DMS114 treated with DMSO at 0.1 percent for 48 hours (cell line): ENCODE results near the gene HIVEP3.

Source experiments
- DNase-seq: peaks from one replicate; lab custom pipeline; 2025; ENCODE audit not compliant: unreplicated experiment; lab: John Stamatoyannopoulos, UW

Gene HIVEP3

GRCh38 chr1:41813755-41814745 is 104.7 kb downstream of the HIVEP3 start:
- DNase-seq: no peak

DNA sequence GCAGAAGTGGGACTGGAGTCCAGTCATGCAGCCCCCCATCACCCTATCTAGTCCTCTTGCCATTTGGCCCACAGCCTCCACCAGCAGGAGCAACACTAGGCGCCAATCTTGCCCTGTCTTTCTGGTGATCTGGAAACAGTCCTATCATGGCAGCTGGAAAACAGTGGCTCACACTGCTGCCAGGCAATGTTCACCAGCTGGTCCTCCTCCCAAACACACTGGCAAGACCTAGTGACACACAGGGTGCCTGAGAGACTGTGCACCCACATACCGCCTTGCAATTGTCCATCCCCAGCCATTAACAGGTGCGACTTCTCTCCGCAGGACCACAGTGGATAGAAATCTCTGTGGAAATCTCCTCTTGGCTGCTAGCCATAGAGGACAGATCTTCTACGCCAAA is 105.5 kb downstream of the HIVEP3 start:
- DNase-seq: no peak

DNA sequence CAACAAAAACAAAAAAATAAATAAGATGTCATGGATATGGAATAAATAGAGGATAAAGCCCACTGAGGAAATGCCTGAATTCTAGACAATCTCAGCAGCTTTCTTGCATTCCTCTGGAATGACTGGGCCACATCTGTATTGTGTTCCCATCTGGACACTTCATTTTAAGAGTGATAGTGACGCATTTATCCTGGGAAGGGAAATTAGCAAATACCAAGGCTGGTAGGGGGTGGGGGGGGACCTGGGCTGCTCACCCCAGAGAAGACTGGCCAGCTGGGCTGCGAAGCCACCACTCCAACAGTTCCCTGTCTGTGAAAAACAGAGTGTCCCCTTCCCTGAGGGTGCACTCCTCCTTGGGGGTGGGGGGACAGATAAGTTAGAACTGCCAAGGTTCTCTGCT is 106.3 kb downstream of the HIVEP3 start:
- no peak for DNase-seq

DNA sequence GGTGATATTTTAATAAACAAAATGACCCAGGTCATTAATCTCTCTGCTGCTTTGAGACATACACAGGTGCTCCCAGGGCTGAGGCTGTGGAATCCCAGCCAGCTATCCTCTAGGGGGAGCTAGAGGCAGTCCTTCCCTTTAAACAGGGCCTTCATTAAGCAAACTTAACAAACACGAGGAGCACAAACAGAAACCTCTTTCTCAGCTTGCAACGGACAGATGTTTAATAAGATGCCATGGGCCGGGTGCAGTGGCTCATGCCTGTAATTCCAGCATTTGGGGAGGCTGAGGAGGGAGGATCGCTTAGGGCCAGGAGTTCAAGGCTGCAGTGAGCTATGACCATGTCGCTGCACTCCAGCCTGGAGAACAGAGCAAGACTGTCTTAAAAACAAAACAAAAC is 106.7 kb downstream of the HIVEP3 start:
- DNase-seq: no peak

- DNase-seq: no peak
These were observed 107.5 kb downstream of the HIVEP3 start for GRCh38 chr1:41811051-41811795.

DNA sequence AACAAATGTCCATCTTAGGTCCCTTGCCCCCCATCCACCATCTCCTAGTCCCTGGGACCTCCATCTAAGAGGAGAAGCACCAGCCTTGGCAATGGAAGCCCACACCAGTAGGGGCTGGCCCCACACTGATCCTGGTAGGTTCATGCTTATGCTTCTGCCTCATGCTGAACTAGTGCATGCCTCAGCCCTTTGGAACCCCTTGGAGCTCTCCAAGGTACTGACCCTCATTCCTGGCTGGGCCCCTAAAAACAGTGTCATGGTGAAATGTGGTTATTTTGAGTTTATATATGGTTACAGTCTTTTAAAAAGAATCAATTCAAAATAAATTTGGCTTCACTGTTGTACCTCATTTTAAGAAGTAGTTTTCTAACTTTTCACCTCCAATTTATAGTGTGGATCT is 108.3 kb downstream of the HIVEP3 start:
- no peak for DNase-seq

DNA sequence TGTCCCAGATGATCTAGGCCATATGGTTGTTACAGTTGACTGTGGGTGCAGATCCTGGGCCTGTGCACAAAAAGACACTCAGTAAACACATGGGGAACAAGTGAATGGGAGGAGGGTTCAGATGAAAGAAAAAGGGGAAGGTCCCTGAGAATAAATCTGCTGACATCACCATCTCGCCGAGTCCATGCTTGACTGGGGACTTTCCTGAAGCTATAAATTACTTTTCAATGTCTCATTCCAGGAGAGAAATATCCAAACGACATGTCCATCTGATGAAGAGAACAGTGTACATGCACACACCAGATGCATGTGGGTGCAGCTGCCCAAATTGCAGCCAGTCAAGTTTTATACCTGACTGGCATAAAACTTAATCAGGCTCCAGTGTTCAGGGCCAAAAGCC is 109.0 kb downstream of the HIVEP3 start:
- DNase-seq: no peak

GRCh38 chr1:41807390-41807789 is 111.3 kb downstream of the HIVEP3 start:
- DNase-seq: no peak

DNA sequence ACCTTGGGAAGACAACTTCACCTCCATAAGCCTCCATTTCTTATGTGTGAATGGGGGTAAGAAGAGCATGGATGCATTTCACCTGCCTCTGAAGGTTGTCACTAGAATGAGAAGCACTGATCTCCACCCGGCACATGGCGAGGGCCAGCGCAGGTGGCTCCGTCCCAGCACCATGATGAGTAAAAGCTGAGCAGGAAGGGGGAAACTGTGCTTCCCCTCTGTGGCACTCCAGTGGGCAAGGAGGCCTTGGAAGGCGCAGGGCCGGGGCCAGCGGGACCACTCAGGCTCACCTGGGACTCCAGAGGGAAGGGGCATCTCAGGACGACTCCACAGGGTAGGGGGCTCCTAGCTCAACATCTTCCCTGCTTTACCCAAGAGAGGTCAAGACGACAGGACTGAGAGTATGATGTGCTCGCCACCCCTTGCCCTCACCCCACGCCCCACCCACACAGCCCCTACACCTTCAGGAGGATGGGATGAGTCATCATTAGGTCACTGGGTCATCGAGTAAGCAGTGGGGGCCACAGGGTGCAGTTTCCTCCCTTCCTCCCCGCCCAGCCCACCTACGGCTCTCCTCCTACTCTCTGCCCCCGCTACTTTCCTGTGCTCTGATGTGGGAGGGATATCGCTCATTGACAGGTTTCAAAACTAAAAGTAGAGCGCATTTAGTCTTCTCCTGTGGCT is 112.1 kb downstream of the HIVEP3 start:
- DNase-seq: no peak

- no peak for DNase-seq
These were observed 112.8 kb downstream of the HIVEP3 start for GRCh38 chr1:41805771-41806471.

- DNase-seq: no peak
These were observed 114.5 kb downstream of the HIVEP3 start for GRCh38 chr1:41804176-41804575.

DNA sequence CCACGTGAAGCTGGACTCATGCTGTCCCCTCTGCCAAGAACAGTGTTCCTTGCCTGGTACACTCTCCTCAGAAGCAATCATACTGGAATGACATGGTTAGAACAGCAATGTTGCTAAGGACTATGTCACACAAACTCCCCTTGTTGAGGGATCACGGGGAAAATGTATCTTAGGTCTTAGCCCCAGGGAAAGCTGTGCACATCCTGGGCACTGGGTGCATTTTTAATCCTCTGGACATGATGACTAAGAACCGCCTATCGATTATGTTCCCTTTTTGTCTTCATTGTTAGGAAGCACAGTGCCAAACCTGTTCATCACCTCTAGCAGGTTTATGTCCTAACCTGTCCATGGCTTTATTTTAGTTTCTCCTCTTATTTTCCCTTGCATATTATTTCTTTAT is 115.1 kb downstream of the HIVEP3 start:
- DNase-seq: no peak

DNA sequence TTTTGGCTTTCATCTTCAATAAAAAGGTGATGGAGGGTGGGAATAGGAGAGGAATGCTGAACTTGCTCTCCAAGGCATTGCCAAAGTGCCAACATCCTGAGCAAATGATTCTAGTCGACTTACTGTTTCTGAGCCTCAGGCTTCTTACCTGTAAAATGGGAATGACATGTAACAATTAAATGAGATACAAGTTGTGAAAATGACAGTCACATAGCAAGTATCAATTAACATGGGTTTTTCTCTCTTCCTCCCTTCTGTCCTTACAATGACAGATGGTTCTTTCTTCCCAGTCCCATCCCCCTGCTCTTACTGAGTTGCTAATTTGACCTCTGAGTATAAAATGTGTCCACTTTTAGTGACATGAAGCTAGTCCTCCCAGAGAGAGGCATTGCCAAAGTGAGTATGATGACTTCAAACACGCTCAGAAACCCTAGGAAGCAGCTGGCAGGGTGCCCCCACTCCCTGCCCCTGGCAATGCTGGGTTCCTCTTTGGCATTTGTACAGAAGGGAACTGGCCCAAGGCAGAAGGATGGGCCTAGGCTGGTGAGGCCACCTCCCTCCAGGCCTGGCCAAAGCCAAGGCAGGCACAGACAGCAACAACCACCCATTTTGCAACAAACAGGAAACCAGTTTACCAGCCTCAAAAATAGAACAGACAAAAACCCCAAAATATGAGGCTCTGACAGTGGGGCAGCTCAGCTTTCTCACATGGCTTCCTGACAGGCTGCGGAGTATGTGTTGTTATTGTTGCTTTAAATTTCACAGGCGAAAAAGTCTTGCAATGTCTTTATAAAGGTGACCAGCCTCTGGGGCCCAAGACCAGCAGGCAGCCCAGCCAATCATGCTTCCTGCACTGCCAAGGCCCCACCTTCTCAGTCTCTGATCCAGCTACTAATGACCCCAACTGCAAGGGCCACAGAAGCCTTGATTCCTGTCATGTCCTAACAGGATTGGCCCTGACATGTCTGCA is 115.9 kb downstream of the HIVEP3 start:
- no peak for DNase-seq

GRCh38 chr1:41800311-41800829 is 118.4 kb downstream of the HIVEP3 start:
- DNase-seq: no peak

DNA sequence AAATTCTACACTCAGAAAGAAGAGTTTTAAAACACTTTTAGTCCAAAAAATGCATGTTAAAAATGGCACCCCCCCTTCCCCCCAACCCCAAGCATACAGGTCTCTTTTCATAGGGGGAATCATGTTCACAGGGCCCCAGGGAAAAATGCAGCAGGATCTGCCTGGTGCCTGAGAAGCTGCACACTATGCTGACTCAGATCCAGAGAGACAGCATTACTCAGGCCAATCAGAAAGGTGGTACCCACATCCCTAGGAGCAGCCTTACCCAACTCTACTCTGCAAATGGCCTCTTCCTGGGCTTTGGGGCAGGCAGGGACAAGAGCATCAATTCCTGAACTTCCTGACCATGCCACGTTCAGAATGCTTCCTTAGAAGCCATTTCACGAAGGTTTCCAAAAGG is 119.0 kb downstream of the HIVEP3 start:
- no peak for DNase-seq

- no peak for DNase-seq
These were observed 119.5 kb downstream of the HIVEP3 start for GRCh38 chr1:41799205-41799604.

GRCh38 chr1:41795205-41795762 is 123.4 kb downstream of the HIVEP3 start:
- DNase-seq: no peak

- no peak for DNase-seq
These were observed 124.7 kb downstream of the HIVEP3 start for GRCh38 chr1:41794031-41794430.

DNA sequence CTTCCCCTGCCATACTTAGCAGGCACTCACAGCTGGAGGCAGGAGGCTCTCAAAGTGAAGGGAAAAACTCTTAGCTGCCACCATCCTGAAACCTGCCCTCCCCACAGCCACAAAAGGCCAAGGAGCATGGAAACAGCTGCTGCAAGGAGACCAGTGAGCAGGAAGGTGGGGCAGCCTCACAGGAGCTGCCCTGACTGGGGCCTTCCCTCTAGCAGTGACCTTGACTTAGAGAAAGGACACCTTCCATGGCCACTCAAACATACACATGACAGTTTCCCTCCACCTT is 126.3 kb downstream of the HIVEP3 start:
- DNase-seq: no peak
